K562 (cell line): ENCODE data around the gene HOXB6. TPM values are rescaled to one million over a fixed set of nuclear protein-coding genes. Genes with fewer than 3 reads are reported as not detected.
A peak's percentile ranks its signal among the peaks of the same experiment; 100 is the strongest.

Experiments
- BRCA1 ChIP-seq, 2 experiments: fragments of 450-650 bp in 1 of 2; sonication (generic) in 1 of 2; formaldehyde crosslinking in 1 of 2; IDR thresholded peaks; 2 replicates each; pipeline versions ENCODE4 v1.5.0 to v1.6.1; 2017 to 2020; ENCODE audit warnings: mild to moderate bottlenecking in 1 of 2, missing genetic modification reagents in 1 of 2
- CC2D1A ChIP-seq: fragments of 450-650 bp; IDR thresholded peaks from 2 replicates; pipeline ENCODE4 v1.6.1; 2017; ENCODE audit warnings: mild to moderate bottlenecking
- CHAMP1 ChIP-seq: fragments of 450-650 bp; IDR thresholded peaks from 2 replicates; pipeline ENCODE4 v1.6.1; 2016; ENCODE audit warnings: mild to moderate bottlenecking
- ELK1 ChIP-seq: sonication (generic); formaldehyde crosslinking; IDR thresholded peaks from 2 replicates; pipeline ENCODE4 v1.8.1; 2022; ENCODE audit warnings: missing genetic modification reagents
- EZH2 ChIP-seq: IDR thresholded peaks from 2 replicates; pipeline ENCODE4 v1.6.1; 2012; ENCODE audit warnings: low read depth, mild to moderate bottlenecking, inconsistent platforms, low read length, borderline replicate concordance
- FOXP4 ChIP-seq: sonication (generic); formaldehyde crosslinking; IDR thresholded peaks from 2 replicates; pipeline ENCODE4 v1.8.0; 2022; ENCODE audit warnings: mild to moderate bottlenecking, missing genetic modification reagents, borderline replicate concordance
- KLF1 ChIP-seq: fragments of 450-650 bp; IDR thresholded peaks from 2 replicates; pipeline ENCODE4 v1.6.1; 2016; ENCODE audit warnings: missing genetic modification characterization, missing compliant biosample characterization
- L3MBTL2 ChIP-seq: fragments of 450-650 bp; IDR thresholded peaks from 2 replicates; pipeline ENCODE4 v1.6.1; 2016; ENCODE audit warnings: mild to moderate bottlenecking, moderate library complexity
- NBN ChIP-seq: fragments of 450-650 bp; IDR thresholded peaks from 2 replicates; pipeline ENCODE4 v1.6.1; 2016; ENCODE audit warnings: low read depth, mild to moderate bottlenecking
- PHF8 ChIP-seq: fragments of 200-600 bp; sonication (generic); IDR thresholded peaks from 2 replicates; pipeline ENCODE4 v1.6.1; 2012; ENCODE audit warnings: mixed run types, mild to moderate bottlenecking, inconsistent platforms, low read length, moderate library complexity, borderline replicate concordance
- POLR2H ChIP-seq: IDR thresholded peaks from 2 replicates; pipeline ENCODE4 v1.6.1; 2016; ENCODE audit warnings: missing genetic modification characterization, low read depth, mild to moderate bottlenecking, control low read depth, missing compliant biosample characterization, moderate library complexity
- RBM22 ChIP-seq: fragments of 200-400 bp; formaldehyde crosslinking; IDR thresholded peaks from 2 replicates; pipeline ENCODE4 v1.6.1; 2018; ENCODE audit warnings: low read length, low read depth; ENCODE audit not compliant: poor library complexity, severe bottlenecking
- RNF2 ChIP-seq: sonication (generic); IDR thresholded peaks from 2 replicates; pipeline ENCODE4 v1.6.1; 2016
- SMARCC2 ChIP-seq: fragments of 450-650 bp; IDR thresholded peaks from 2 replicates; pipeline ENCODE4 v1.6.1; 2017; ENCODE audit warnings: antibody characterized with exemption, moderate library complexity, mild to moderate bottlenecking, low read depth
- SREBF1 ChIP-seq: fragments of 150-350 bp; IDR thresholded peaks from 2 replicates; pipeline ENCODE4 v1.6.1; 2014; ENCODE audit warnings: antibody characterized with exemption, low read depth, low read length, borderline replicate concordance
- ZNF609 ChIP-seq: sonication (generic); formaldehyde crosslinking; IDR thresholded peaks from 2 replicates; pipeline ENCODE4 v1.8.1; 2023; ENCODE audit warnings: missing genetic modification reagents, mild to moderate bottlenecking, borderline replicate concordance
- polyA plus RNA-seq, 8 experiments: library from polyadenylated mRNA; depleted of rRNA in 4 of 8; stranded (reverse) in 5 of 8; unstranded in 3 of 8; fragments of >200 nt; fragmentation: Nextera tagmentation in 2 of 8; fragmentation: Illumina TruSeq in 1 of 8; extraction: Ambion mirVana in 2 of 8; extraction: Trizol in 1 of 8; gene quantifications; 2 replicates each; pipeline versions ENCODE4 v1.2.1 to v1.2.3, GENCODE V29; 2011 to 2014; ENCODE audit warnings: inconsistent platforms in 1 of 8, missing spikeins in 1 of 8
- total RNA-seq, 7 experiments: library from RNA; depleted of rRNA in 6 of 7; stranded (reverse); fragments of >200 nt in 6 of 7; fragmentation: Illumina TruSeq in 2 of 7; extraction: Trizol in 2 of 7; gene quantifications; 2 replicates each; pipeline versions ENCODE4 v1.2.1 to v1.2.3, GENCODE V29; 2011 to 2021; ENCODE audit warnings: low replicate concordance in 1 of 7

The HOXB6 gene
- total and polyA plus RNA-seq, 9 of the 15 experiments (the other 6 are each of a cell fraction or from before 2014, with no cell fraction given): 1.2 to 14.8 (median 4.9) TPM

- TF ChIP-seq PHF8 (peak; percentile 24; the same call in 1 of the 2 replicates), NBN (0 out of 2 replicates have a peak, but pooled peaks have one; percentile 23), CHAMP1 (no peak), BRCA1 (IDR thresholded peaks at IDR 0.05) (no peak), BRCA1 (CRISPR knock-in tag; IDR thresholded peaks at IDR 0.05) (no peak), KLF1 (tag) (no peak), CC2D1A (no peak), FOXP4 (CRISPR knock-in tag) (no peak), SREBF1 (no peak), POLR2H (peak; percentile 41; the same call in 1 of the 2 replicates), L3MBTL2 (peak; percentile 68; the same call in 1 of the 2 replicates), RNF2 (no peak; the same call in 1 of the 2 replicates), ZNF609 (CRISPR knock-in tag) (no peak), ELK1 (no peak), EZH2 (no peak), RBM22 (no peak), SMARCC2 (0 out of 2 replicates have a peak, but pooled peaks have one; percentile 39)
Measured at GRCh38 chr17:48579760-48580554, 24.8 kb downstream of the HOXB6 start (continued).
